TTC549 (cell line): Measurements from ENCODE around the gene ARRDC2.
"Not testable (repeated sequence)": the region's sequence is repeated elsewhere in the genome, so short reads cannot be mapped to it uniquely, and the experiment has no call there.

ENCODE experiments used
- FAIRE-seq: peaks from 2 replicates; lab custom pipeline; 2012; peaks lifted over from hg19 to GRCh38; lab: Jason Lieb, UNC

The ARRDC2 gene

GRCh38 chr19:18007917-18008673 lies at the start of gene ARRDC2:
ARRDC2 (plus strand) TSS chr19:18008170; CDS start chr19:18008311, 141 bp downstream.
- FAIRE-seq: no peak

GRCh38 chr19:17963936-17964691 lies 43.9 kb upstream of the ARRDC2 start:
- FAIRE-seq: no peak

- FAIRE-seq: no peak
Observed at GRCh38 chr19:17965370-17966128, 42.4 kb upstream of the ARRDC2 start.

- FAIRE-seq: no peak
Observed at GRCh38 chr19:17966129-17966483, 41.9 kb upstream of the ARRDC2 start.

- no peak for FAIRE-seq
Observed at GRCh38 chr19:17966550-17967256, 41.3 kb upstream of the ARRDC2 start, which contains the start of gene KCNN1. KCNN1 (plus strand) TSS chr19:17967107; CDS start chr19:17973889, 6,782 bp downstream.

- FAIRE-seq: no peak
Observed at GRCh38 chr19:17967257-17968051, 40.5 kb upstream of the ARRDC2 start.

- FAIRE-seq: no peak
Observed at GRCh38 chr19:17968362-17968761, 39.6 kb upstream of the ARRDC2 start.

- FAIRE-seq: no peak
Observed at GRCh38 chr19:17969096-17969792, 38.7 kb upstream of the ARRDC2 start.

GRCh38 chr19:17972230-17972629 lies 35.7 kb upstream of the ARRDC2 start:
- FAIRE-seq: no peak

- FAIRE-seq: no peak
Observed at GRCh38 chr19:17973759-17974158, 34.2 kb upstream of the ARRDC2 start.

GRCh38 chr19:17974551-17974950 lies 33.4 kb upstream of the ARRDC2 start:
- FAIRE-seq: no peak

GRCh38 chr19:17975032-17975431 lies 32.9 kb upstream of the ARRDC2 start:
- FAIRE-seq: no peak

- no peak for FAIRE-seq
Observed at GRCh38 chr19:17977021-17977420, 30.9 kb upstream of the ARRDC2 start.

- no peak for FAIRE-seq
Observed at GRCh38 chr19:17977488-17977887, 30.5 kb upstream of the ARRDC2 start.

GRCh38 chr19:17981611-17982010 lies 26.4 kb upstream of the ARRDC2 start:
- FAIRE-seq: no peak

GRCh38 chr19:17982430-17982829 lies 25.5 kb upstream of the ARRDC2 start:
- no peak for FAIRE-seq

- FAIRE-seq: no peak
Observed at GRCh38 chr19:17985037-17985818, 22.7 kb upstream of the ARRDC2 start.

- not testable (repeated sequence) for FAIRE-seq
Observed at GRCh38 chr19:17986569-17986968, 21.4 kb upstream of the ARRDC2 start.

- no peak for FAIRE-seq
Observed at GRCh38 chr19:17988161-17988560, 19.8 kb upstream of the ARRDC2 start.
